ENCODE results near the gene DGKZ.

DNA sequence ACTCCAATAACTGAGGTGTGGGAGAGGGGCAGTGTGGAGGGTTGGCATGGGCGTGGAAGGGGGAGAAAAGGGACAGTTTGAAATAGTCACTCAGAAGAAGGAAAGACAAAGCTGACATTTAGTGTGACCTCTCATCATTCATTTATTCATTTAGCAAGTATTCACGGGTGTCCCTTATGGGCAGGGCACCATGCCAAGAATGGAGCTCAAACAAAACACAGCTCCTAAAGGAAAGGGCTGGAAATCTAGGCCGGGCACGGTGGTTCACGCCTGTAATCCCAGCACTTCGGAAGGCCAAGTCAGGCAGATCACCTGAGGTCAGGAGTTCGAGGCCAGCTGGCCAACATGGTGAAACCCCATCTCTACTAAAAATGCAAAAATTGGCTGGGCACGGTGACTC is 19.4 kb upstream of the DGKZ start:
- TF ChIP-seq, protein P1, sequence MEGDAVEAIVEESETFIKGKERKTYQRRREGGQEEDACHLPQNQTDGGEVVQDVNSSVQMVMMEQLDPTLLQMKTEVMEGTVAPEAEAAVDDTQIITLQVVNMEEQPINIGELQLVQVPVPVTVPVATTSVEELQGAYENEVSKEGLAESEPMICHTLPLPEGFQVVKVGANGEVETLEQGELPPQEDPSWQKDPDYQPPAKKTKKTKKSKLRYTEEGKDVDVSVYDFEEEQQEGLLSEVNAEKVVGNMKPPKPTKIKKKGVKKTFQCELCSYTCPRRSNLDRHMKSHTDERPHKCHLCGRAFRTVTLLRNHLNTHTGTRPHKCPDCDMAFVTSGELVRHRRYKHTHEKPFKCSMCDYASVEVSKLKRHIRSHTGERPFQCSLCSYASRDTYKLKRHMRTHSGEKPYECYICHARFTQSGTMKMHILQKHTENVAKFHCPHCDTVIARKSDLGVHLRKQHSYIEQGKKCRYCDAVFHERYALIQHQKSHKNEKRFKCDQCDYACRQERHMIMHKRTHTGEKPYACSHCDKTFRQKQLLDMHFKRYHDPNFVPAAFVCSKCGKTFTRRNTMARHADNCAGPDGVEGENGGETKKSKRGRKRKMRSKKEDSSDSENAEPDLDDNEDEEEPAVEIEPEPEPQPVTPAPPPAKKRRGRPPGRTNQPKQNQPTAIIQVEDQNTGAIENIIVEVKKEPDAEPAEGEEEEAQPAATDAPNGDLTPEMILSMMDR (IDR thresholded peaks at IDR 0.05): no peak
- no peak for TF ChIP-seq POLR2A (IDR thresholded peaks at IDR 0.05)
